SIG-M5 treated with dmso at 0.1 percent for 504 hours (cell line): ENCODE measurements around the gene SOCS7.
"Not testable (repeated sequence)": the region's sequence is repeated elsewhere in the genome, so short reads cannot be mapped to it uniquely, and the experiment has no call there.

Experiments used
- DNase-seq: peaks from one replicate; lab custom pipeline; 2025; ENCODE audit not compliant: unreplicated experiment; lab: John Stamatoyannopoulos, UW

The SOCS7 gene

GRCh38 chr17:38437313-38437712, 85.7 kb downstream of the SOCS7 start:
- not testable (repeated sequence) for DNase-seq

GRCh38 chr17:38439436-38439835, 87.8 kb downstream of the SOCS7 start:
- no peak for DNase-seq

- DNase-seq, result no peak
These were observed 89.2 kb downstream of the SOCS7 start for GRCh38 chr17:38440614-38441397.

- no peak for DNase-seq
These were observed 89.9 kb downstream of the SOCS7 start for GRCh38 chr17:38441429-38442061.

- no peak for DNase-seq
These were observed 90.9 kb downstream of the SOCS7 start for GRCh38 chr17:38442548-38442947.

- no peak for DNase-seq
These were observed 91.8 kb downstream of the SOCS7 start for GRCh38 chr17:38443356-38444031.

GRCh38 chr17:38444151-38444550, 92.5 kb downstream of the SOCS7 start:
- DNase-seq, result peak; percentile 22

- no peak for DNase-seq
These were observed 96.0 kb downstream of the SOCS7 start for GRCh38 chr17:38447502-38448085.

- no peak for DNase-seq
These were observed 96.6 kb downstream of the SOCS7 start for GRCh38 chr17:38448208-38448771.

- no peak for DNase-seq
These were observed 97.7 kb downstream of the SOCS7 start for GRCh38 chr17:38449364-38449763.

- no peak for DNase-seq
These were observed 98.9 kb downstream of the SOCS7 start for GRCh38 chr17:38450557-38451029.

- no peak for DNase-seq
These were observed 99.6 kb downstream of the SOCS7 start for GRCh38 chr17:38451030-38451839.

- DNase-seq, result no peak
These were observed 100.3 kb downstream of the SOCS7 start for GRCh38 chr17:38451840-38452529.

GRCh38 chr17:38452719-38453118, 101.1 kb downstream of the SOCS7 start:
- no peak for DNase-seq

- no peak for DNase-seq
These were observed 102.3 kb downstream of the SOCS7 start for GRCh38 chr17:38453951-38454421.

- DNase-seq, result no peak
These were observed 102.9 kb downstream of the SOCS7 start for GRCh38 chr17:38454532-38454931.
